A549 treated with RU486 at 1 μM for 4 hours (cell line): ENCODE data around the gene USP44. TPM values are rescaled to one million over a fixed set of nuclear protein-coding genes. Genes with fewer than 3 reads are reported as not detected.

Source experiments
- total RNA-seq: library from RNA; stranded (reverse); fragments of 200-300 nt; extraction: Qiagen RNA extraction; gene quantifications from 5 replicates; pipeline ENCODE4 v1.2.3, GENCODE V29; 2022; ENCODE audit warnings: low read depth

USP44 gene
- 0.09 to 0.18 TPM (median 0.12 TPM) in 4 of 5 replicates, not detected in the other for total RNA-seq

DNA sequence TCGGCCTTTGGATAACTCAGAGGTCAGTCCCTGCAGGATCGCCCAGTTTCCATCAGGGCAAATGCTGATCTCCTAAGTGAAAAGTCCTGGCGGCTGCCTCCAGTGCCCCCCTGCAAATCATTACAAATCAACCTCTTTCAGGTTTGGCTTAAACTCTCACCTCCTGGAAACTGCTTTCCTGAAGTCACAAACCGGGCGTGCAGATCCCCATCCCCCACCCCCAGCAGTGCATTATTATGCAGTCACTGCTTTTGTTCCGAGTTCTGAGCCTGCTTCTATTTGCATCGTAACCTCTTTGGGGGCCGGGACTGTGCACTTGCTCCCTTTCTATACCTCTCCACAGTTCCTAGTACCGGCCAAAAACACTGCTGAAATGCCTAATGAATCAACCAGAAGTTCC is at the start of gene USP44:
USP44 (minus strand) TSS at position 172 of the 400 bp plus-strand sequence. CDS start 17,220 bp downstream, outside the sequence.

DNA sequence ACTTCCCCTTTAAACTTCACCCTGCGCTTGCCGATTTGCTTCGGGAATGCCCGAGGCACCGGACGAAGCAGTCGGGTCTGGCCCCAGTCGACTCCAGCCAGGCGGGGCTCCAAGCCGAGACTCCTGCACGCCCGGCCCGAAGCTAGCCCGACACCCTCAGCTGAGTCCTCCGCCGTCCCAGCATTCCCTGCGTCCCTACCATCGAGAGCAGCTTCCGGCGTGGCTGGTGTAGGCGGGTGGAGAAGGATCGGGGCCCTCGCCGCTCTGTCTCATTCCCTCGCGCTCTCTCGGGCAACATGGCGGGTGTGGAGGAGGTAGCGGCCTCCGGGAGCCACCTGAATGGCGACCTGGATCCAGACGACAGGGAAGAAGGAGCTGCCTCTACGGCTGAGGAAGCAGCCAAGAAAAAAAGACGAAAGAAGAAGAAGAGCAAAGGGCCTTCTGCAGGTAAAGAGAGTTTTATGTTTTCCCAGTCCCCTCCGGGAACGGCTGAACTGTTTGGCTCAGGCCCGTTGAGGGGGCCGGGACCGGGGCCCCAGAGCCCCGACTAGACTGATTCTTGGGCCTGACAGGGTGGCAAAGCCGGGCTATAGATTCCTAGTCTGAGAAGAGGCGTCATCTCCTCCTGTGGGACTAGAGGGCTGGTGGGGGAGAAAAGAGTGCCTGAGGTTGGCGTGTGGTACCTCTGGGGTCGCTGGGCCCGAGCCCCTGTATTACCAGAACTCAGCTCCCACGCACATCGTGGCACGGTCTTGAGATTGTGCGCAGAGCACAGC is 77.2 kb downstream of the USP44 start, which contains the start of gene METAP2:
METAP2 (plus strand) TSS at position 269 of the 776 bp plus-strand sequence; CDS start at position 297, 28 bp downstream.

Other genes starting within 250 kb of the USP44 start
- gene METAP2, start 77.3 kb downstream of the USP44 start, total RNA-seq, result 130 to 201 TPM (median 135 TPM) in 5 replicates
- gene NTN4, start 239.3 kb upstream of the USP44 start, total RNA-seq, result 41.1 to 57.2 TPM (median 48.7 TPM) in 5 replicates